Measurements from ENCODE around the gene GBP7. TPM values are rescaled to one million over a fixed set of nuclear protein-coding genes. Genes with fewer than 3 reads are reported as not detected.

GBP7 gene
- total and polyA plus RNA-seq, 10 of the 15 experiments (the other 5 are each of a cell fraction or from before 2014, with no cell fraction given): not detected

DNA sequence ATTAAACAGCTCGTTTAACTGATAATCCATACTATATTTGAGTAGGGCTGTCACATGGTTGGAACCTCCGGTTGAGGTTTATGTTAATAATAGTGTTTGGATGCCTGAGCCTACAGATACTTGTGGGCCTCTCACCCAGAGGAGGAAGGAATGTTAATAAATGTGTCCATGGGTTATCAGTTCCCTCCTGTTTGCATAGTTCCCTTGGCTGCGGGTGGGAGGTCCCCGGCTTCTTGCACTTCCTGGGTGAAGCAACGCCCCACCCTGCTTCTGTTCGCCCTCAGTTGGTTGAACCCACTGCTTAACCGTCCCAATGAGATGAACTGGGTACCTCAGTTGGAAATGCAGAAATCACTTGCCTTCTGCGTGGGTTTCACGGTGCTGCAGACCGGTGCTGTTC lies 87.2 kb downstream of the GBP7 start:
- Histone ChIP-seq H3K79me2 (ENCODE audit: control insufficient read depth, insufficient read depth, low read length) (no peaks in the 10 kb centered on the region), H3K4me1 (ENCODE audit: control insufficient read depth, insufficient read depth, low read length) (no peaks in the 10 kb centered on the region), H3K9me3 (replicated peaks; ENCODE audit: control insufficient read depth, insufficient read depth, low read length) (no peaks in the 10 kb centered on the region), H2AFZ (ENCODE audit: control insufficient read depth, low read depth, low read length) (no peak overlapping the region), H3K27ac (ENCODE audit: control insufficient read depth, insufficient read depth) (no peak overlapping the region), H3K36me3 (ENCODE audit: control insufficient read depth in 2 of 2, insufficient read depth in 2 of 2, low read length in 1 of 2) (no peaks in the 10 kb centered on the region), H3K9ac (ENCODE audit: control insufficient read depth, insufficient read depth, low read length) (no peak overlapping the region), H4K20me1 (ENCODE audit: control insufficient read depth, insufficient read depth) (no peaks in the 10 kb centered on the region), H3K4me2 (ENCODE audit: control insufficient read depth, insufficient read depth) (no peak overlapping the region), H3K27me3 (replicated peaks in 1 of 2; ENCODE audit: control insufficient read depth in 2 of 2, insufficient read depth in 2 of 2, low read length in 1 of 2) (no peaks in the 10 kb centered on the region; a peak in 1 of 4 replicates), H3K4me3 (no peak overlapping the region)
- ChIA-PET POLR2A (no interaction called here), CTCF (interaction anchor here (1.1 to 1.2 kb wide), 2 partner anchors 186 to 268 kb away, joined by 3 read pairs; no protein-coding TSS in a partner anchor), SMC1A (ENCODE audit: uncharacterized antibody, unreplicated experiment) (interaction anchor here (1.1 to 1.3 kb wide), 2 partner anchors 89 to 236 kb away, joined by 3 read pairs; no protein-coding TSS in a partner anchor), RAD21 (ENCODE audit: unreplicated experiment) (no interaction called here)
- DNase-seq (ENCODE audit: low read depth, low spot score): no peak
- intact Hi-C loops (cut with micrococcal nuclease; ENCODE audit: unreplicated experiment) (no loop called here), in situ Hi-C loops (cut with MboI) (no loop called here)
- 61% methylated on average over 10 of the region's 10 CpGs for WGBS (ENCODE audit: insufficient coverage, insufficient replicate concordance, low lambda C conversion rate, missing lambda C conversion rate)
- BruUV-seq (replicated peaks): no TSS peak
- no peak for TF ChIP-seq IKZF2 (IDR thresholded peaks at IDR 0.05)
- TF ChIP-seq ZNF217 (IDR thresholded peaks at IDR 0.05): no peak
- FAIRE-seq: no peak
- ATAC-seq: no peak

GRCh38 chr1:89087241-89087640 lies 88.6 kb downstream of the GBP7 start:
- SMC1A ChIA-PET (ENCODE audit: uncharacterized antibody, unreplicated experiment): interaction anchor here (1.4 kb wide), 1 partner anchor 89 kb away, joined by 3 read pairs; no protein-coding TSS in a partner anchor
- RAD21 ChIA-PET (ENCODE audit: unreplicated experiment): interaction anchor here (0.7 kb wide), 1 partner anchor 36 kb away, joined by 3 read pairs; no protein-coding TSS in a partner anchor
- CTCF ChIA-PET: interaction anchor here (0.7 to 1.1 kb wide), 2 partner anchors 185 to 188 kb away, joined by 3 read pairs; no protein-coding TSS in a partner anchor
- in situ Hi-C loops (cut with MboI) (no loop called here), intact Hi-C loops (cut with micrococcal nuclease; ENCODE audit: unreplicated experiment) (loop anchor here (2.0 kb wide), 3 partner anchors 88 to 368 kb away; no protein-coding TSS in a partner anchor)
- Histone ChIP-seq H2AFZ (ENCODE audit: control insufficient read depth, low read depth, low read length) (no peak overlapping the region), H4K20me1 (ENCODE audit: control insufficient read depth, insufficient read depth) (no peaks in the 10 kb centered on the region), H3K4me3 (no peak overlapping the region), H3K4me1 (ENCODE audit: control insufficient read depth, insufficient read depth, low read length) (no peaks in the 10 kb centered on the region), H3K9ac (ENCODE audit: control insufficient read depth, insufficient read depth, low read length) (no peak overlapping the region), H3K27ac (ENCODE audit: control insufficient read depth, insufficient read depth) (no peak overlapping the region), H3K27me3 (replicated peaks in 1 of 2; ENCODE audit: control insufficient read depth in 2 of 2, insufficient read depth in 2 of 2, low read length in 1 of 2) (no peaks in the 10 kb centered on the region; a peak in 1 of 4 replicates), H3K36me3 (ENCODE audit: control insufficient read depth in 2 of 2, insufficient read depth in 2 of 2, low read length in 1 of 2) (no peaks in the 10 kb centered on the region), H3K9me3 (replicated peaks; ENCODE audit: control insufficient read depth, insufficient read depth, low read length) (no peaks in the 10 kb centered on the region), H3K79me2 (ENCODE audit: control insufficient read depth, insufficient read depth, low read length) (no peaks in the 10 kb centered on the region), H3K4me2 (ENCODE audit: control insufficient read depth, insufficient read depth) (no peak overlapping the region)
- no peak for DNase-seq (ENCODE audit: low read depth, low spot score)
- FAIRE-seq: no peak
- POLR2A ChIA-PET: no interaction called here
- no peak for ATAC-seq
- WGBS (ENCODE audit: insufficient coverage, insufficient replicate concordance, low lambda C conversion rate, missing lambda C conversion rate): 76% methylated on average over 8 of the region's 8 CpGs
- no TSS peak for BruUV-seq (replicated peaks)
- TF ChIP-seq TBL1XR1 (IDR thresholded peaks at IDR 0.05; ENCODE audit: low read depth, low read length): no peak
- TF ChIP-seq MEF2B (IDR thresholded peaks at IDR 0.05; ENCODE audit: partially characterized antibody, poor library complexity, severe bottlenecking): no peak
- no peak for TF ChIP-seq E4F1 (IDR thresholded peaks at IDR 0.05; ENCODE audit: borderline replicate concordance, partially characterized antibody)
- no peak for TF ChIP-seq TAF1 (IDR thresholded peaks at IDR 0.05; ENCODE audit: borderline replicate concordance, low read depth, low read length)
- TF ChIP-seq LARP7 (IDR thresholded peaks at IDR 0.05): no peak
- TF ChIP-seq EZH2 (IDR thresholded peaks at IDR 0.05; ENCODE audit: borderline replicate concordance, control insufficient read depth, low read depth, low read length): no peak
- TF ChIP-seq FOS (IDR thresholded peaks at IDR 0.05; ENCODE audit: borderline replicate concordance, extremely low read depth, insufficient read length): no peak
- no peak for TF ChIP-seq NR2F1 (conservative IDR thresholded peaks at IDR 0.05)
- TF ChIP-seq SMARCA5 (IDR thresholded peaks at IDR 0.05): no peak
- TF ChIP-seq HDAC2 (IDR thresholded peaks at IDR 0.05): no peak
- TF ChIP-seq CHD1 (IDR thresholded peaks at IDR 0.05; ENCODE audit: low read depth, low read length): no peak
- no peak for TF ChIP-seq MTA3 (IDR thresholded peaks at IDR 0.05; ENCODE audit: borderline replicate concordance, low read length)
- TF ChIP-seq SMAD5 (IDR thresholded peaks at IDR 0.05; ENCODE audit: low read depth): no peak

Data from GM12878 (cell line).